ENCODE results near the gene NFE2L2. TPM values are rescaled to one million over a fixed set of nuclear protein-coding genes. Genes with fewer than 3 reads are reported as not detected.
A peak's percentile ranks its signal among the peaks of the same experiment; 100 is the strongest.

The NFE2L2 gene
- total and polyA plus RNA-seq, 2 donors (not counting 1 experiment from before 2014, with no cell fraction given) = 142 to 166 TPM

GRCh38 chr2:177281400-177282180 is 17.1 kb upstream of the NFE2L2 start:
- TF ChIP-seq EZH2 (IDR thresholded peaks at IDR 0.05; ENCODE audit: low read length, missing control alignments) = no peak
- TF ChIP-seq CTCF (conservative IDR thresholded peaks at IDR 0.05 in 1 of 2, IDR thresholded peaks at IDR 0.05 in 1 of 2; ENCODE audit: low read depth in 1 of 2, low read length in 2 of 2) = no peak
- H2AFZ ChIP-seq (ENCODE audit: low read length) = no peak overlapping the region
- no peak overlapping the region for H3K4me3 ChIP-seq (replicated peaks in 1 of 4; ENCODE audit: control extremely low read depth in 1 of 4, insufficient read depth in 1 of 4, low read depth in 3 of 4, low read length in 4 of 4)
- no peaks in the 10 kb centered on the region for H3K36me3 ChIP-seq (ENCODE audit: control insufficient read depth, insufficient read depth, low read length)
- no peaks in the 10 kb centered on the region for H4K20me1 ChIP-seq (ENCODE audit: control insufficient read depth, extremely low read depth, insufficient read depth, low read length)
- no peaks in the 10 kb centered on the region for H3K27me3 ChIP-seq (ENCODE audit: control insufficient read depth, insufficient read depth, low read length)
- H3K4me2 ChIP-seq (ENCODE audit: extremely low read depth, insufficient read depth, low read length) = no peak overlapping the region
- H3K9ac ChIP-seq (ENCODE audit: insufficient read depth, low read length) = no peak overlapping the region
- H3K9me3 ChIP-seq (ENCODE audit: control insufficient read depth, insufficient read depth, low read depth, low read length) = no peaks in the 10 kb centered on the region
- H3K27ac ChIP-seq (ENCODE audit: insufficient read depth, low read length) = no peak overlapping the region
- no peaks in the 10 kb centered on the region for H3K79me2 ChIP-seq (ENCODE audit: control insufficient read depth, insufficient read depth, low read length)
- no peak for DNase-seq (ENCODE audit: low read depth in 2 of 2)
- H3K4me1 ChIP-seq (ENCODE audit: control insufficient read depth, extremely low read depth, insufficient read depth, low read length) = no peaks in the 10 kb centered on the region

GRCh38 chr2:177279847-177280246 is 15.3 kb upstream of the NFE2L2 start:
- Histone ChIP-seq H3K4me3 (replicated peaks in 1 of 4; ENCODE audit: control extremely low read depth in 1 of 4, insufficient read depth in 1 of 4, low read depth in 3 of 4, low read length in 4 of 4) (no peak overlapping the region), H2AFZ (ENCODE audit: low read length) (no peak overlapping the region), H3K4me2 (ENCODE audit: extremely low read depth, insufficient read depth, low read length) (no peak overlapping the region), H3K79me2 (ENCODE audit: control insufficient read depth, insufficient read depth, low read length) (no peaks in the 10 kb centered on the region), H3K36me3 (ENCODE audit: control insufficient read depth, insufficient read depth, low read length) (no peaks in the 10 kb centered on the region), H3K27ac (ENCODE audit: insufficient read depth, low read length) (no peak overlapping the region), H3K9me3 (ENCODE audit: control insufficient read depth, insufficient read depth, low read depth, low read length) (no peaks in the 10 kb centered on the region), H3K27me3 (ENCODE audit: control insufficient read depth, insufficient read depth, low read length) (no peaks in the 10 kb centered on the region), H3K9ac (ENCODE audit: insufficient read depth, low read length) (no peak overlapping the region), H4K20me1 (ENCODE audit: control insufficient read depth, extremely low read depth, insufficient read depth, low read length) (no peaks in the 10 kb centered on the region), H3K4me1 (ENCODE audit: control insufficient read depth, extremely low read depth, insufficient read depth, low read length) (peaks cover 5% of the 10 kb centered on the region)
- DNase-seq (ENCODE audit: low read depth in 2 of 2) = no peak
- no peak for TF ChIP-seq CTCF (conservative IDR thresholded peaks at IDR 0.05 in 1 of 2, IDR thresholded peaks at IDR 0.05 in 1 of 2; ENCODE audit: low read depth in 1 of 2, low read length in 2 of 2)
- no peak for TF ChIP-seq EZH2 (IDR thresholded peaks at IDR 0.05; ENCODE audit: low read length, missing control alignments)

- Histone ChIP-seq H3K79me2 (ENCODE audit: control insufficient read depth, insufficient read depth, low read length) (no peaks in the 10 kb centered on the region), H3K4me3 (replicated peaks in 1 of 4; ENCODE audit: control extremely low read depth in 1 of 4, insufficient read depth in 1 of 4, low read depth in 3 of 4, low read length in 4 of 4) (peak overlapping the region in 3 of 4 experiments; percentile 11 to 44 (median 21)), H4K20me1 (ENCODE audit: control insufficient read depth, extremely low read depth, insufficient read depth, low read length) (no peaks in the 10 kb centered on the region), H3K36me3 (ENCODE audit: control insufficient read depth, insufficient read depth, low read length) (no peaks in the 10 kb centered on the region), H3K9me3 (ENCODE audit: control insufficient read depth, insufficient read depth, low read depth, low read length) (no peaks in the 10 kb centered on the region), H3K27ac (ENCODE audit: insufficient read depth, low read length) (no peak overlapping the region), H3K9ac (ENCODE audit: insufficient read depth, low read length) (no peak overlapping the region), H3K4me2 (ENCODE audit: extremely low read depth, insufficient read depth, low read length) (peak overlapping the region; percentile 65), H3K27me3 (ENCODE audit: control insufficient read depth, insufficient read depth, low read length) (no peaks in the 10 kb centered on the region), H2AFZ (ENCODE audit: low read length) (no peak overlapping the region), H3K4me1 (ENCODE audit: control insufficient read depth, extremely low read depth, insufficient read depth, low read length) (peaks cover 7% of the 10 kb centered on the region)
- peak; percentile 90 to 93 for DNase-seq (ENCODE audit: low read depth in 2 of 2)
- no peak for TF ChIP-seq CTCF (conservative IDR thresholded peaks at IDR 0.05 in 1 of 2, IDR thresholded peaks at IDR 0.05 in 1 of 2; ENCODE audit: low read depth in 1 of 2, low read length in 2 of 2)
- TF ChIP-seq EZH2 (IDR thresholded peaks at IDR 0.05; ENCODE audit: low read length, missing control alignments) = no peak
Observed at GRCh38 chr2:177275743-177276055, 11.2 kb upstream of the NFE2L2 start.

Measured in fibroblast of lung (primary cell).